Upper lobe of left lung (tissue), 4 donors: ENCODE data around the gene EIPR1.

Experiments used
- CTCF ChIP-seq, 6 experiments: fragments of 450-650 bp in 4 of 6; fragments of 200-600 bp in 2 of 6; sonication (generic) in 2 of 6; IDR thresholded peaks; one replicate each; pipeline ENCODE4 v1.5.1; 2016 to 2019; ENCODE audit warnings: antibody characterized with exemption in 6 of 6
- EP300 ChIP-seq, 4 donors: sonication (generic); formaldehyde crosslinking; IDR thresholded peaks; one replicate each; pipeline ENCODE4 v1.5.1; 2017; ENCODE audit warnings: antibody characterized with exemption in 4 of 4, control low read depth in 2 of 4
- POLR2AphosphoS5 ChIP-seq, 2 donors: sonication (generic); formaldehyde crosslinking; IDR thresholded peaks; one replicate each; pipeline ENCODE4 v1.5.1; 2017; ENCODE audit warnings: antibody characterized with exemption in 2 of 2

- no peak for TF ChIP-seq CTCF (IDR thresholded peaks at IDR 0.05)
- TF ChIP-seq EP300 (IDR thresholded peaks at IDR 0.05): no peak
- no peak for TF ChIP-seq POLR2AphosphoS5 (IDR thresholded peaks at IDR 0.05)
These were observed 21.8 kb upstream of the EIPR1 start for GRCh38 chr2:3399381-3399780.
